ENCODE data around the gene WNT11.

The WNT11 gene

DNA sequence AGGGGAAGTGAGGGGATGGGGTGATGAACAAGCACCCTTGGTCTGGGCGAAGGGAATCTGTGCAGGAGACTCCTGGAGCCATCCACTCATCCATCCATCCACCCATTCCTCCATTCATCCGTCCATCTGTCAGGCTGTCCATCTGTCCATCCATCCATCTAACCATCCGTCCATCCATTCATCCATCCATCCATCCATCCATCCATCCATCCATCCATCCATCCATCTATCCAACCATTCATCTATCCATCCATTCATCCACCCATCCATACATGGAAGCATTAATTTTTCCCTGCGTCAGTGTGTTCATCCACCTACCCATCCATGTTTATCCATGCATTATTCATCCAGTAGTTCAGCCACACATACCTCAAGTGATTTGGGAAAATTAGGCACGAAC, 32.0 kb downstream of the WNT11 start:
- DNase-seq (ENCODE audit: low read depth): no peak

DNA sequence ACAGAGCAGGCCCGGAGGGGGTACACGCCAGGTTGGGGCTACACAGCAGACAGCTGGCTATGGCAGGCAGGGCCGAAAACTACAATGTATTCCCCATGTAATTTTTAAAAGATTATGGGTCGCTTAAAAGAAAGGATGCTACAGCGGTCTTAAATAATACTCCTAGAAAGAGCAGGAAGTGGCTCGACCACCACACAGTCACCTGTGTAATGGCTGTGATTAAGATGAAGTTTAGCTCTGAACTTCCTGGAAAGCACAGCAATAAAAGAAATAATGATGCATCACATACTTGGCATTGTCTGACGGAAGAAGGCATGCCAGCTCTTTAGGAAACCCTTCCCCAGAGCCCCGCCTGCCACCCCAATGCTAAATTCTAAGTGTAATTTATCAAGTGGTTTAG, 32.6 kb downstream of the WNT11 start:
- no peak for DNase-seq (ENCODE audit: low read depth)

DNA sequence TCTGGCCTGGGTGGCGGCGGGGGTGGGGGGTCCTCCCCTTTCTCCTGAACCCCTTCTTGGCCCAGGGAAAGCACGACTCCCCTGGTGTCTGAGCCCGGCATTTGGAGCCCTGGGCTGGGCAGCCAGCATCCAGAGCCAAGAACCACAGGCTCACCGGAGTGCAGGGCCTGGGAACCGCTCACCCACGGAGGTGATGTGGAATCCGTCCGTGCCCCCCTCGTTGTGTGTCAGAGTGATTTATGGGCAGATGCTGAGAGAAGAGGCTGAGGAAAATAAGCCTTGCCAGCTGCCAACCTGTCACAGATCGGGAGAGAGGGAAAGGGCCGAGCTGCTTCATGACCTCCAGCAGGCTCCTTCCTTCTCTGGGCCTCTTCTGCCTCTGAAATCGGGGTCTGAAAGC, 33.7 kb downstream of the WNT11 start:
- no peak for DNase-seq (ENCODE audit: low read depth)

DNA sequence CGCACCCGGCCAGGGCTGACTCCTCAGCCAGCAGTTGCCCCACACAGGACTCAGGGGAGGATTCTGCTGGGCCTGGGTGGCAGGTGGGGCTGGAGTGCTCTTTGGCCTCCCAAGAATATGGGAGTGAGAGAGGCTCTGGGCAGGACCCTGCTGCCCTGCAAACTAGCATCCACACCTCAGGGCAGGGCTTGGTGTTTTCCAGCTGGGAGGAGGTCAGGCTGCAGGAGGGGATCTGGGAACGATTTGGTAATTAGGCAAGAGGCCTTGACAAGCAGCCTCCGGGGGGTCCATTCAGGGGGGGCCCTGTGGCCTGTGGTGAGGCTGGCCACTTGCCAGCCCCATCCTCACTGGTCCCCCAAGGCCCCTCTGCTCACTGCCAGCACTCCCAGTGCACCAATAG, 35.8 kb downstream of the WNT11 start:
- no peak for DNase-seq (ENCODE audit: low read depth)

DNA sequence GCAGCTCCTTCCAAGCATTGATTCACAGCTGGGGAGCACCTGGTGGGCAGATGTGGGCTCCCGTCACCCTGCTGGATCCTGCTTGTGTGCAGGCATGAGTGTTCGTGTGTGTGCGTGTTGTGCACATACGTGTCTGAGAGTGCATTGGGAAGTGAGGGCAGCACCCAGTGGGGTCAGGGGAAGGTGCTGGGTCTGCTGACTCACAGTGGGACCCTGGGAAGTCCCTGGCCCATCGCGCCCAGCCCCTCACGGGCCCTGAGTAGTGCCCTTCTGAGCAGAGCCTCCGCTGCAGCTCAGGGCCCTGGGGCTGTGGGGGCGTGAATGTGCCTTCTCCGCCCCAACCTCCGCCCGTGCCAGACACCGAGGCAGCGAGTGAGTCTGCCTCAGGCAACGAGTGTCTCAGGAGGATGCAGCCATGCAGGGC, 36.8 kb downstream of the WNT11 start:
- no peak for DNase-seq (ENCODE audit: low read depth)

DNA sequence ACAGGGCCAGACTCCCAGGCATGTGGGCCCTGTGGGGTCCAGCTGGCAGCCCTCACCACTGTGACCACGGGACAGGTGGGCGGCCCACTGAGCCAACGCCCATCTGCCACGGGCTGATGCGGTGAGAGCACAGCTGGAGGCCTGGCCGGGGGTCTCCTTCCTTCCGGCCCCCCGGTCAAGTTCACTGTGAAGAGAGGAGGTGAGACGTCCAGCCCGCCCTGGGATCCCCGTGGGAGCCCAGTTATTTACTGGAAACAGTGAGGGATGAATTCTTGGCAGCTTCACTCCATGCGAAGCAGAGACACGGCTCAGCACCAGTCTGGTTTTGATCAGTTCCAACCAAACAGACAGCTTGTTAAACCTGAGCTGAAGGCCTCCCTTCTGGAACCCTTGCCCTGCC, 38.7 kb downstream of the WNT11 start:
- no peak for DNase-seq (ENCODE audit: low read depth)

DNA sequence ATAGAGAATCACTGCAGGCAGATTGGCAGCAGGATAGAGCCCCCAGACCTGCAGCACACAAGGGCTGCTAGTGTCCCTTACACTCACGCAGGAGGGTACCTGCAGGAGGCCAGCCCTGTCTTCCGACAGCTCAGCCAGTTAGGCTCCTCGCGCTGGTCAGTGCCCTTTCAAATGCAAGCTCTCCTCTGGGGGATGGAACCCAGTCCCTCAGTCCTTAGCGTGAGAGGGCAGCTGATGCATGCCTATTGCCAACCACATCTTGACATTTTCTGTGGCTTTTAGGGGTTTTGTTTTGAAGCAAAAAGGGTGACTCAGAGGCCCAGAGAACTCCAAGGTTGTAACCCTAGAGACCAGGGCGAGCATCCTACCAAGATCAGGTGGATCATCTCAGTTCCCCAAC, 40.0 kb downstream of the WNT11 start:
- no peak for DNase-seq (ENCODE audit: low read depth)

DNA sequence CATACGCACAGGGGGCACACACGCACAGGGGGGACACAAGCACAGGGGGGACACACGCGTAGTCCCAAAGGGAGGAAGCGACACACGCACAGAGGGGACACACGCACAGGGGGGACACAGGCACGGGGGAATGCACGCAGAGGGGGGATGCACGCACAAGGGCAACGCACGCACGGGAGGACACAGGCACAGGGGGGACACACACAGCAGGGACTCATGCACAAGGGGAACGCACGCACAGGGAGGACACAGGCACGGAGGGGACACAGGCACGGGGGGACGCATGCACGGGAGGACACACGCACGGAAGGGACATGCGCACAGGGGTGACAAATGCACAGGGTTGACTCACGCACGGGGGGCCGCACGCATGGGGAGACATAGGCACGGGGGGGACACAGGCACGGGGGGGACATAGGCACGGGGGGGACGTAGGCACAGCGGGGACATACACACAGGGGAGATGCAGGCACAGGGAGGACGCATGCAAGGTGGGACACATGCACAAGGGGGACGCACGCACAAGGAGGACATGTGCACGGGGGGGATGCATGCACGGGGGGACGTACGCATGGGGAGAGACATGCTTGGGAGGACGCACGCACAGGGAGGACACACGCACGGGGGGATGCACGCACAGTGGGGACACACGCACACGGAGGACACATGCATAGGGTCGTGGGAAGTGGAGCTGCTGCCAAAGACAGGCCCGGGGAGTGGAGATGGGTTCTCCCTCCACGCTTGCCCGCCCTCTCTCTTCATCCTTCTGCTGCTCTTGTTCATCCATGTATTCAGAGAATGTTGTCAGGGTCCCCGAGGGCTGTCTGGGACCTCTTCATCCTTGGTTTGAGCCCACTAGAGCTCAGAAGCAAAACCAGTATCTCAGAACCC, 41.2 kb downstream of the WNT11 start:
- no peak for DNase-seq (ENCODE audit: low read depth)

DNA sequence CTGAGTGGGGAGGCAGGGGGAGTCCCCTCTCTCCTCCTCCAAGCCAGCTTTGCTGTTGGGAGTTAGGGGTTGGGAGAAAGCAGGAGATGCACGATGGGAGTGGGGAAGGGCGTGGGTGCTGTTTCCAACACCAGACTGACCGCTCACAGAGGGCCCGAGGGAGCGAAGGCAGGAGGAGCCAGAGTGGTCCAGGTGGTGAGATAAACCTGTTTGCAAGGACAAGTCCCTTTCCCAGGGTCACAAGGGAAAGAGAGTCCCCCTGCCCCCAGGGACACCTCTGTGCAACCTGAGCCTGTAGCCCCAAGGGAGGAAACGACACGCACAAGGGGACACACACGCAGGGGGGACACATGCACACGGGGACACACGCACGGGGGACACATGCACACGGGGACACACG, 42.2 kb downstream of the WNT11 start:
- DNase-seq (ENCODE audit: low read depth): no peak

DNA sequence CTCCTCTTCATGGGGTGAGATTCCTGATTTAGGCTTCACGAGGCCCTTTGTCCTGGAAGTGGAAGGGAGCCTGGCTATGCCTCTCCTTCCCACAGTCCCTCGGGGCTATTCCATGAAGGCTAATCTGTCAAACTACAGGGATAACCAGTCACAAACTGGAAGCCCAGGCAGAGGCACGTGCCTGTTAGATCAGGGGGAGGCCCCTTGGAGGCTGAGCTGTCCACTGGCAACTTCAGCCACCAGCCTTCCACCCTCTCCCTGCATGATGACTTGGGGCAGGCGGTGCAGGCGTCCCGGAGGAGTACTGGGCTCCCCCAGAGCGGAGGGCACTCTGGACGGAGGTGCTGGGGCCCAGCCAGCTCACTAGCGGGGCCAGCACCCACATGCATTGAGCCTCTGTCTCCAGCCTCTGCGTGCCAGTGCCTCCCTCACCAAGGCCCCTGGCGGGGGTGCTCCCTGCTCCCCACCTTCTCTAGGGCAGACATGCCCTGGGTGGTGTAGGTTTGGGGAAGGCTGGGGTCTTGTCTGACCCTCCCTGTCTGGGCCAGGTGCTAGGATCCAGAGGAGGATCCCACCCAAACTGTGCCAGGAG, 42.9 kb downstream of the WNT11 start:
- DNase-seq (ENCODE audit: low read depth): no peak

DNA sequence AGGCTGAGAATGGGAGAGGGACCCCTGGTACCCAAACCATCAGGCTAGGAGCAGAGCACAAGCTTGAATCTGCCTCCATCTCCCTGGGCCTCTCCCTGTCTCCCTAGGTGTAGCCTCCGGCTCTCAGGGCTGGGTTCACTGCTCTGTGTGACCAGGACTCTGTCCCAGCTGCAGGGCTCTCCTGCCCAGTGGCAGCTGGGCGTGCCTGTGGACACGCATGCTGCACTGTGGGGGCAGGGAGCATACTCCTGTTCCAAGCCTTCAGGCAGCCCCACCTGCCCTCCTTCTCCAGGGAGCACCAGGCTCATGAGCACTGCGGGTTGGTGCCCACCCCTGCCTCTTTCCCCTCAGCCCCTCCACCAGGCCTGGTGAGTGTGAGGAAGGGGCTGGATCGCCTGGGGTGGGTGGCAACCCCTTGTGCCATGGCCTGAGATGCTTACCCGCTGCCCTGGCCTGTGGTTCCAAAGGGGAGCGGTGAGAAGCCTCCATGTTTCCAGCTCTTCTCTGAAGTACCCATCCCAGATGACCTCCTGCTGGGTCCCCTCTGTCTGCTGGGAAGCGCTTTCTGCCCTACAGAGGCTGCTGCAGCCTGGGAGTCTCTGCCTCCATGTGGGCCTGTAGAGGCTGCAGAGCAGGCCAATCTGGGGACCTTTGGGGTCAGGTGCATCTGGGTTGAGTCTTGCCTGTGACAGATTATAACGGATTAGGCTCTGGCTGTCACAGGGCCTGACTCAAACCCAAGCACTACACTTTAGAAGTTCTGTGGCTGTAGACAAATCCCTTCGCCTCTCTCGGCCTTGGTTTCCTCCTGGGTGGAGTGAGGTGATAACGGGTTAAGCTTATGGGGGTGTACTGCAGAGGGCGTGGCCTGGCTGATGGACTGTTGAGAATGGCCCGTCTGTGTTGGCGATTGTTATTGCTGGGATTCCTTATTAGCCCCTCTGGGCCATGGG, 43.7 kb downstream of the WNT11 start:
- no peak for DNase-seq (ENCODE audit: low read depth)

DNA sequence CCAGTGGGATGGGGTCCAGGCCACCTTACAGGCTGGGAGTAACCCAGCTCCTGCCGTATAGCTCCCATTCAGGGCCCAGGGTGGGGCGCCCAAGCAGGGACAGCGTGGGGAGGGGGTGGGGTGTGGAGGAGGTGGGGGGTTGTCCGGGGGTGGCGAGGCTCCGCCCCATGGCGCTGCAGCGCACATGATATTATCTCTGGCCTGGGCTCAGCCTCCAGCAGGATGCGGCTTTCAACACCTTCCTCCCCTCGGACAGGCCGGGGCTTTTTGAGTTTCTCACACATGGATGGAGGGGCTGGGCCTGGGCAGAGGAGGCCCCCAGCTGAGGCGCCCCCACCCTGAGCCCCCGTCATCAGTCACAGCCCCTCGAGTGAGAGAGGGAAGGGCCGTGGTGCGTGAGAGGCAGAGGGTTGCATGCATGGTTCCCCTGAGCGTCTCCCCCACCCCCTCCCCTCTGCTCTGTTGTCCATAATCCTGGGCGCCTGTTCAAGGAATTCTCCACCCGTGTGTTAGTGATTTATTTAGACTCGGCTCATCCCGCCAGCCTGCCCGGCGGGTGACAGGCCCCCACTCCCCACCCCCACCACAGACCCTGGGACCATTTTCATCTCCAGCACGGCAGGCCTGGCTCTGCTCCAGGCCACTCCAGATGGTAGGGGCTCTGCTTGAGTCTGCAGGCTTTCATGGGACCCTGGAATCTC, 44.9 kb downstream of the WNT11 start:
- no peak for DNase-seq (ENCODE audit: low read depth)

DNA sequence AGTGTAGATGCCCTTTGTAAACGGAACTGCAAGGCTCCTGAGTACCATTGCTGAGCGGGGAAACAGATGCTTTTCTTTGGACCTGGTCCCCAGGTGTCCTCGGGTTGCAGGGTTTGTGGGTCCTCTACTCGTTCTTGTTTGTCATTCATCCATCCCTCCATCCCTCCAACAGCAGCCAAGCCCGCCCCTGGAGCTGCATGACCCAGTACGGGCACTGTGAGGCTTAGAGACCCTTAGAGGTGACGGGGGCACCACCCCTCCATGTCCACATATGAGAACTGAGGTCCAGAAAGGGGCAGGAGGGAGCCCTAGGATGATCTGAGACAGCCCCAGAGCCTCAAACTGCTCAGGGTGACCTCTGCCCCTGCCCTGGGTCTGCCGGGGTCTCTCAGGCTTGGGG, 45.4 kb downstream of the WNT11 start:
- no peak for DNase-seq (ENCODE audit: low read depth)

DNA sequence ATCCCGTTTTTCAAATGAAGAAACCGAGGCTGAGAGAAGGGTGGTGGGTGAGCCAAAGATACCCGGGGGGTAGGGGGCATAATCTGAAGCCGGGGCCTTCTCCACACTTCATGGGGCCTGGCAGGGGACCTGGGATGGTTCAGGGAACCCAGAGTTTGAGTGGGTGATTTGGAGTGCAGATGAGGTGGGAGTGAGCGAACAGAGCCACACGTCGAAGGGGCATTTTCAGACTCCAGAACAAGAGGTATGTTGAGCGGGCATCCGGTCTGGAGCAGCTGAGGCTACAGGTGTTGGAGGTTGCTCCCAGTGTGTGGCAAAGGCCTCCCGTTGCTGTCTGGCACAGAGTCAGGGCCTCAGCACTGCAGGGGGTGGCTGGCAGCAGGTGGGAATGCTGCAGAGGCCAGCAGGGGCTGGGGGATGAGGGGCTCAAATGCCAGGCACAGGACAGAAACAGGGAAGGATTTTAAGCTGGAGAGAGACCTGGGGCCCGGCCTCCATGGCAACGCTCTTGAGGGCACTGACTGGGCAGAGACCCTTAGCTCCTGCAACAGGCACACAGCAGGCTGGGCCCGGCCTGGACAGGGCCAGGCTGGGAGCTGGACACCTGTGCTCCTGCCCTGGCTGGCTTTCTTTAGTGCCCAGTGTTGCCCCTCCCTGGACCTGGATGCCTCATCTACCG, 46.2 kb downstream of the WNT11 start:
- no peak for DNase-seq (ENCODE audit: low read depth)

DNA sequence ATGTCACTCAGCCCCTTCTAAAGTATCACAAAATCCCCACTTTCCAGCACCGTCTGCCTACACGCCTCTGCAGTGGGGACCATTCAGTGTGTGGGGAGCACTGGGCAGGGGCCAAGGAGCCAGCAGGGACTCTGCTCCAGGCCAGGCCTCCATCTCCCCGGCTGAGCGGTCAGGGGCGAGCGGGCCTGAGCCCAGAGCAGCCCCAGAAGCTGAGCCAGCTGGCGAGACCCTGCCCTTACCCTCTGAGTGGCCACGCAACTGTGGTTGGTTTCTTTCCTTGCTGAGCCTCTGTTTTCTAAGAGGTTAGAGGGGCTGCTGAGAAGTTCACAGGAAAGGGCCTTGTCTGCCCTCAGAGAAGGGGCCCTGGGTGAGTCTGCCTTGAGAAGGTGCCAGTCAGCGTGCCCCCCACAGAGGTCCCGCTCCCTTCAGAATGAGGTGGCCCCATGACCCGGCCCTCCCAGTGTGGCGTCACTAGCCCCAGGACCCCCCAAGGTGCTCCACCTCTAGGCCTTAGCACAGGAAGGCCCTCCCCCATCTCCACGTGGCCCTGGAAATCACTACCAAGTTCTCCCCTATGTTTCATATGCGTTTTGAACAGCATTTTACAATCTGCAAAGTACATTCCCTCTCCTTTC, 46.9 kb downstream of the WNT11 start:
- DNase-seq (ENCODE audit: low read depth): no peak

DNA sequence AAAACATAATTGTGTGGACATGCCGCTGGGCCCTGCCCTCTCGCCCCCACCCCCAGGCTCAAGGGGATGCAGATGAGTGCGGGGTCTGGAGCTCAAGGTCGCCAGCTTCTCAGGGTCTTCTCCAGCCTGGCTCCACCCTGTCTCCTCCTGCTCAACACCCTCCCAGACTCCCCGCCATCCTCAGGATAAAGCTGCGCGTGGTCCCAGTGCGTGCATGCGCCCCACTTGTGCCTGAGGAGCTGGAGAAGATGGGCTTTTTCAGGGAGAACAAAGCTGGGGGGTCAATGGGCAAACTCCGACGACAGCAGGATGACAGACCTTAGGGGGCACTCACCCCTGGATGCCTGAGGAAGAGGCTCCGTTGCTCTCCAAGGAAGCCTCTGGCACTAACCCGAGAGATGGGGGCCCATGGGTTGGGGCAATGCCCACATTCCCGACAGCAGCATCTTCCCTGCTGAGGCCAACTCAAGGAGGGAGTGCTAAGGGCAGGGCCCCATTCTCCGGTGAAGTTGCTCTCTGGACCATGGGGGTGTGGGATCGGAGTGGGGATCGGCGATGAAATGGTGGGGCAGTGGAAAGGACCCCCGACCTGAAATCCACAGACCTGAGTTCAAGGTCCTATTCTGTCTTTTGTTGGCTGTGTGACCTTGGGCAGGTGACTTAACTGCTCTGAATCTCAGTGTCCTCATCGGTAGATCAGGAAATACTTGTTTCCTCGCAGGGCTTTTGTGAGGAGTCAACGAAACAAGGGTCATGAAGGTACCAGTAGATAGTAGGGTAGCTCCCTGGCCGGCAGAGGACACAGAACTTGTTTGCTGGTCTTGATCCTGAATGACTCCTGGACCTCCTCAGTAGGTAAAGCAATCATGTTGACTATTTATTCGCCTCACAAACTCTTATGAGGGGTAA, 47.7 kb downstream of the WNT11 start:
- DNase-seq (ENCODE audit: low read depth): no peak

DNA sequence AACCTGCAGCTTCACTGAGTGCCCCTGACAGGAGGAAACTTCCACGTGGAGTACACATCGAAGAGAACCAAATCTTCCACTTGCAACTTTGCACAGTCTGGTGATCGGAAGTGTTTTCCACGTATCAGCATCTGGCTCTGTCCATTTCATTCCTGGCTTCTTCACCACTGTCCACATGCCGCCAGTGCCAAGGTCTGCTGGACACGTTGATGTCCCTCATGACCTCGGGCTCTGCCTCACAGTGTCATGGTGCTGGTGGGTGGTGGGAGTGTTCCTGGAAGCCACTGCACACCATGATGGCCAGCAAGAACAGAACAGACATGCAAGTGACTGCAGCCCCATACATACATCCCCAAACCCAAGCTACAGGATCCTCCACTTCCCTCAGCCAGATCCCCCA, 48.4 kb downstream of the WNT11 start:
- no peak for DNase-seq (ENCODE audit: low read depth)

DNA sequence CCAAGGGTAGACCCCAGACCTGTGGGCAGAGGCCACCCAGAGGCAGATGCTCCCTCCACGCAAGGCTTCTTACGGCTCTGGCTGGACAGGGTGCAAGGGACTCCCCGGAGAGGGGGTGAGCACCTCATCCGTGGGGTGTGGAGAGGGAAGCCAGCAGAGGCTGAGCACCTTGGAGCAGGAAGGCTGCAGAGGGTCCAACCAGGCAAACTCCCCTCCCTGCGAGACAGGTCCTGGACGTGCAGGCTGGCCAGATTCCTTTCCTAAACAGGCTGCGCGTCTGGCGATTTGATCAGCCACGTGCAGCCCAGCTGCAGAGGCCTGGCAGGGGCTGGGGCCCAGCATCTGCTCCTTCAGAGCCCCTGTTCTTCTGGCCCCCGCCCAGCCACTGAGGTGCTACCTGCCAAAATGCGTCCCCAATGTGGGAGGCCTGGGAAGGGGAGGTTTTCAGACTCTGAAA, 49.3 kb downstream of the WNT11 start:
- DNase-seq (ENCODE audit: low read depth): no peak

DNA sequence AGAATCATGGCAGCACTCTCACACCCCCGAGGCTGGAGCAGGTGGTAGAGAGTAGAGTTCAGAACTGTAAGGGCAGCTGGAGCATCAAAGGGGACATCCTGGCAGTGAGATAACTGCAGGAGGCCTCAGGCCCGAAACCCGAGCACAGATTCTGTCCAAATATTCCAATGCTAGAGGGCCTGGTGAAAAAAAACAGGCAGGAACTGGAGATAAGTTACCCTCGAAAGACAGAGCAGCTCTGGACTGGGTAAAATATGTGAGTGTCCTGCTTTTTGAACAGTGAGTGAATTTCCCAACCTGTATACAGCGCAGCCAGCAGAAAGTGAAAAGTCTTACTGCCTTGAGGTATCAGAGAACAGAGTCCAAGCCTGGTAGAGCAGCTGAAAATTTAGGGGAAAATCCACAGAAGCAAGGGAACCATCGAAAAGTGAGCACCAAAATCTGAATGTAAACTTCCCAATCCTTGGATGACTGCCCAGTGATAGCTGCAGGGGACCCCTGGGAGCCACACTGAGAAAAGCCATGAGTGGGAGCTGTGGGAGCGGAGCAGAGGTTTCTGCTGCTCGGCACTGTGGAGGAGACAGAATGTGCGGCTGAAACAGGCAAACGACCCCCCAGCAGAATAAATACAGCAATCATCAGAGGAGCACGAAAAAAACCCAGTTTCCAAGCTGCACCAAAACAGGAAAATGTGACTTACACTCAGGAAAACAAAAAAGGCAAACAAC, 50.6 kb downstream of the WNT11 start:
- DNase-seq (ENCODE audit: low read depth): no peak
